OCI-LY7 (cell line): ENCODE results near the gene RSPH3. TPM values are rescaled to one million over a fixed set of nuclear protein-coding genes. Genes with fewer than 3 reads are reported as not detected.

ENCODE experiments used
- BruUV-seq: library from RNA; stranded (reverse); fragments of 400-500 nt; replicated peaks from 2 replicates; lab custom pipeline; 2021; lab: Mats Ljungman, UMichigan
- CTCF ChIA-PET: fragments of 300-600 bp; sonication (Branson Sonifier 250); formaldehyde crosslinking; loops from one replicate; lab custom pipeline; 2022; ENCODE audit warnings: antibody characterized with exemption; ENCODE audit not compliant: unreplicated experiment; lab: Charles Lee
- POLR2A ChIA-PET: fragments of 300-600 bp; sonication (Branson Sonifier 250); formaldehyde crosslinking; loops from one replicate; lab custom pipeline; 2022; ENCODE audit warnings: antibody characterized with exemption; lab: Charles Lee
- DNase-seq: peaks from one replicate; pipeline ENCODE4 v3.0.0-alpha.2; 2015; ENCODE audit warnings: low spot score
- H2AFZ ChIP-seq: fragments of 200-600 bp; sonication (generic), shearing (Covaris generic); 2 replicates; pipeline ENCODE4 v1.6.1; 2014; ENCODE audit warnings: mild to moderate bottlenecking, antibody characterized with exemption, low read length, moderate library complexity
- H3K27ac ChIP-seq: fragments of 200-600 bp; sonication (generic); 2 replicates; pipeline ENCODE4 v1.5.1; 2014; ENCODE audit warnings: mixed run types, low read depth, mild to moderate bottlenecking, moderate library complexity, low read length, inconsistent platforms; ENCODE audit not compliant: poor library complexity, severe bottlenecking
- H3K36me3 ChIP-seq: fragments of 200-600 bp; sonication (generic); 2 replicates; pipeline ENCODE4 v1.6.1; 2014; ENCODE audit warnings: mild to moderate bottlenecking, antibody characterized with exemption, low read length, moderate library complexity, mixed read lengths; ENCODE audit not compliant: insufficient read depth
- H3K4me1 ChIP-seq: fragments of 200-600 bp; sonication (generic); 2 replicates; pipeline ENCODE4 v1.5.1; 2014; ENCODE audit warnings: mild to moderate bottlenecking, low read length; ENCODE audit not compliant: insufficient read depth, poor library complexity, severe bottlenecking
- H3K4me2 ChIP-seq: fragments of 200-600 bp; sonication (generic); 2 replicates; pipeline ENCODE4 v1.6.1; 2014; ENCODE audit warnings: mild to moderate bottlenecking, low read length
- H3K4me3 ChIP-seq: fragments of 200-600 bp; sonication (generic); 2 replicates; pipeline ENCODE4 v1.5.1; 2014; ENCODE audit warnings: mild to moderate bottlenecking, low read depth, low read length; ENCODE audit not compliant: poor library complexity, severe bottlenecking
- H3K79me2 ChIP-seq: fragments of 200-600 bp; sonication (generic); 2 replicates; pipeline ENCODE4 v1.6.1; 2016; ENCODE audit warnings: low read depth, mild to moderate bottlenecking, low read length, moderate library complexity, mixed read lengths; ENCODE audit not compliant: insufficient read depth
- H3K9me2 ChIP-seq: fragments of 200-600 bp; sonication (generic); 2 replicates; pipeline ENCODE4 v1.6.1; 2016; ENCODE audit warnings: mild to moderate bottlenecking, low read length, mixed read lengths; ENCODE audit not compliant: insufficient read depth
- H3K9me3 ChIP-seq: fragments of 200-600 bp; sonication (generic); 2 replicates; pipeline ENCODE4 v1.6.1; 2014; ENCODE audit warnings: mild to moderate bottlenecking, mixed run types, low read length, mixed read lengths
- H4K20me1 ChIP-seq: fragments of 200-600 bp; sonication (generic); 2 replicates; pipeline ENCODE4 v1.6.1; 2014; ENCODE audit warnings: mild to moderate bottlenecking, antibody characterized with exemption, low read length, moderate library complexity, mixed read lengths; ENCODE audit not compliant: insufficient read depth
- EZH2phosphoT487 ChIP-seq: fragments of 200-600 bp; sonication (generic); IDR thresholded peaks from 2 replicates; pipeline ENCODE4 v1.6.1; 2018; ENCODE audit warnings: low read depth, borderline replicate concordance, mild to moderate bottlenecking, mixed run types, antibody characterized with exemption, low read length, moderate library complexity, mixed read lengths
- intact Hi-C: fragments of 100-400 bp; cut with micrococcal nuclease; formaldehyde crosslinking; loops from one replicate; pipeline ENCODE4 v1.10.0; 2022; ENCODE audit not compliant: unreplicated experiment
- total RNA-seq, 2 experiments: library from RNA; depleted of rRNA in 1 of 2; stranded (reverse); fragments of >200 nt in 1 of 2; shearing (Covaris generic) in 1 of 2; gene quantifications; 2 replicates each; pipeline ENCODE4 v1.2.3, GENCODE V29; 2014 to 2022
- TF ChIP-seq, protein P1 (sequence below): fragments of 200-600 bp; sonication (generic); conservative IDR thresholded peaks from 2 replicates; pipeline ENCODE4 v1.5.1; 2014; ENCODE audit warnings: mild to moderate bottlenecking, antibody characterized with exemption, low read length, moderate library complexity, mixed read lengths

Gene RSPH3
- total RNA-seq, 2 experiments from 2014 or later, result 2.7 to 6.5 TPM

DNA sequence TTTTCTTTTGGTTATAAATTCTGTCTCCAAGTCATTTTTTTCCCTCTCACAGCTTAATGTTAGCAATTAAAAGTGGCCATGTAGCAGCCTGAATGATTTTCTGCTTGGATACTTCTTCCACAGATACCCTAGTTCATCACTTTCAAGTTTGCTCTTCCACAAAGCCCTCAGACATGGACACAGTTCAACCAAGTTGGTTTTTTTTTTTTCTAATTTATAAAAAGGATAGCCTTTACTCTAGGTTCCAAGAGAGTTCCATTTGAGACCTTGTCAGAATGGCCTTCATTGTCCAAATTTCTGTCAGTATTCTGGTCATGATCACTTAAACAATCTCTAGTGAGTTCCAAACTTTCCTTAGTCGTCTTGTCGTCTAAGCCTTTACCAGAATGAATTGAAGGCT, 40.0 kb downstream of the RSPH3 start:
- H3K9me3 ChIP-seq, result no peaks in the 10 kb centered on the region
- no peak overlapping the region for H2AFZ ChIP-seq
- no peak overlapping the region for H3K27ac ChIP-seq
- no peak overlapping the region for H3K4me3 ChIP-seq
- POLR2A ChIA-PET, result interaction anchor here (1.0 to 1.5 kb wide), 2 partner anchors 11 to 194 kb away, joined by 3 to 4 read pairs; no protein-coding TSS in a partner anchor
- H3K4me1 ChIP-seq, result peaks cover 21% of the 10 kb centered on the region
- H3K4me2 ChIP-seq, result no peak overlapping the region
- intact Hi-C loops, result no loop called here
- H4K20me1 ChIP-seq, result no peaks in the 10 kb centered on the region
- no peak for DNase-seq
- no peaks in the 10 kb centered on the region for H3K36me3 ChIP-seq
- BruUV-seq, result no TSS peak
- no peaks in the 10 kb centered on the region for H3K79me2 ChIP-seq
- no peaks in the 10 kb centered on the region for H3K9me2 ChIP-seq
- TF ChIP-seq EZH2phosphoT487, result no peak
- TF ChIP-seq, protein P1, sequence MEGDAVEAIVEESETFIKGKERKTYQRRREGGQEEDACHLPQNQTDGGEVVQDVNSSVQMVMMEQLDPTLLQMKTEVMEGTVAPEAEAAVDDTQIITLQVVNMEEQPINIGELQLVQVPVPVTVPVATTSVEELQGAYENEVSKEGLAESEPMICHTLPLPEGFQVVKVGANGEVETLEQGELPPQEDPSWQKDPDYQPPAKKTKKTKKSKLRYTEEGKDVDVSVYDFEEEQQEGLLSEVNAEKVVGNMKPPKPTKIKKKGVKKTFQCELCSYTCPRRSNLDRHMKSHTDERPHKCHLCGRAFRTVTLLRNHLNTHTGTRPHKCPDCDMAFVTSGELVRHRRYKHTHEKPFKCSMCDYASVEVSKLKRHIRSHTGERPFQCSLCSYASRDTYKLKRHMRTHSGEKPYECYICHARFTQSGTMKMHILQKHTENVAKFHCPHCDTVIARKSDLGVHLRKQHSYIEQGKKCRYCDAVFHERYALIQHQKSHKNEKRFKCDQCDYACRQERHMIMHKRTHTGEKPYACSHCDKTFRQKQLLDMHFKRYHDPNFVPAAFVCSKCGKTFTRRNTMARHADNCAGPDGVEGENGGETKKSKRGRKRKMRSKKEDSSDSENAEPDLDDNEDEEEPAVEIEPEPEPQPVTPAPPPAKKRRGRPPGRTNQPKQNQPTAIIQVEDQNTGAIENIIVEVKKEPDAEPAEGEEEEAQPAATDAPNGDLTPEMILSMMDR, result no peak
- CTCF ChIA-PET, result no interaction called here

- no peaks in the 10 kb centered on the region for H4K20me1 ChIP-seq
- no TSS peak for BruUV-seq
- no peak overlapping the region for H3K4me3 ChIP-seq
- no peaks in the 10 kb centered on the region for H3K79me2 ChIP-seq
- TF ChIP-seq, protein P1, result peak; percentile 51
- TF ChIP-seq EZH2phosphoT487, result no peak
- POLR2A ChIA-PET, result interaction anchor here (1.0 to 1.5 kb wide), 2 partner anchors 11 to 194 kb away, joined by 3 to 4 read pairs; no protein-coding TSS in a partner anchor
- no peaks in the 10 kb centered on the region for H3K9me3 ChIP-seq
- H3K27ac ChIP-seq, result no peak overlapping the region
- no peak overlapping the region for H2AFZ ChIP-seq
- intact Hi-C loops, result loop anchor here (2.0 to 5.0 kb wide), 2 partner anchors 87 to 141 kb away; partner anchors contain the start of gene EZR
- 0 out of 2 replicates have a peak overlapping the region, but pooled peaks have one; percentile 1 for H3K4me2 ChIP-seq
- peak; percentile 24 for DNase-seq
- peaks cover 26% of the 10 kb centered on the region for H3K4me1 ChIP-seq
- H3K9me2 ChIP-seq, result no peaks in the 10 kb centered on the region
- CTCF ChIA-PET, result no interaction called here
- H3K36me3 ChIP-seq, result no peaks in the 10 kb centered on the region
These were observed 40.5 kb downstream of the RSPH3 start for GRCh38 chr6:158959552-158959951.
